HK-2 (cell line): ENCODE results near the gene CD1C.
"Not testable (repeated sequence)": the region's sequence is repeated elsewhere in the genome, so short reads cannot be mapped to it uniquely, and the experiment has no call there.

Experiments
- DNase-seq: peaks from one replicate; pipeline ENCODE4 v3.0.0-alpha.2; 2018; ENCODE audit not compliant: unreplicated experiment

The CD1C gene

DNA sequence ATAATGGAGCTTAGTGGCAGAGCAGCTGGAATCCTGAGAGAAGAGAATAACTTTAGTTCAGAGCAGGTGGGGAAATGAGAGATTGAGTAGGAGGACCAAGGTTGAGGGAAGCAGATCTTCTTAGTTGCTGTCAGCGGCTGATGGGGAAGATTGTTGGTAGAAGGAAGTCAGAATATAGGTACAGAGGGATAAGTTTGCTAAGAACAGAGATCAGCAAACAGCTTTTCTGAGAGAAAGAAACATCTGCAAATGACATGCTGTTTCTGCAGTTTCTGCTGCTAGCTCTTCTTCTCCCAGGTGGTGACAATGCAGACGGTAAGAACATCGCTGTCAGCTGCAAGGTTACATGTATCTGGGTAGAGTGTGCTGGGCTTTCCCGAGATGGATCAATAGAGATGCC is at the start of gene CD1C:
CD1C (plus strand) TSS at position 113 of the 400 bp plus-strand sequence; CDS start at position 255, 142 bp downstream.
- no peak for DNase-seq

DNA sequence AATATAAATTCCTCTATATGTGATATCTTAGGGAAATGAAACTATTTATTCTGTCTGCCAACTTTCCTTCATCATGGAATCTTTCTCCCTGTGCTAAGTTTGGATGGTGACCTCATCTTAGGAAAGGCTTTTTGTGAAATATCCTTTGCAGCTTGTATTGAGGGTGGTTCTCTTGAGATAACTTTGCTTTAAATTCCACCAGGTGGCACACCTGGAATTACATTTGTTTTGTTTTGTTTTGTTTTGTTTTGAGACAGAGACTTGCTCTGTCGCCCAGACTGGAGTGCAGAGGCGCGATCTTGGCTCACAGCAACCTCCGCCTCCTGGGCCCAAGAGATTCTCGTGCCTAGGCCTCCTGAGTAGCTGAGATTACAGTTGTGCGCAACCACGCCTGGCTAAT is 43.1 kb upstream of the CD1C start:
- no peak for DNase-seq

DNA sequence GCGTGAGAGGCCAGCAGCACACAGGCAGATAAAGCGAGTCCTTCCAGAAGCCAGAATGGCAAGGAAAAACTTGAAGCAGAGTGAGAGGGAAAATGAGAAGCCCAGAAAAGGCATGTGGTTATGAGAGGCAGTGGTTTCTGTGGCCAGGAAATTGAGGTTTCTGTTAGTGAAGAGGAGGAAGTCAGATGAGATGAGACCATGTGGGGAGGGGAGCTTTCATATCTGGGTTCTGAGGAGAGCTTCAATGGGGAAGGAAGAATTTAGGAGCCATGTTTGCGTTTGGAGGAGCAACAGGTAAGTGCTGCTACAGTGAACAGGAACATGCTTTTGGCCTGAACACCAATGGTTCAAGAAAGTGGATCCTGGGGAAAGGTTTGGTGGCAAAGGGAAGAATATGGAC is 41.6 kb upstream of the CD1C start:
- DNase-seq, result no peak

DNA sequence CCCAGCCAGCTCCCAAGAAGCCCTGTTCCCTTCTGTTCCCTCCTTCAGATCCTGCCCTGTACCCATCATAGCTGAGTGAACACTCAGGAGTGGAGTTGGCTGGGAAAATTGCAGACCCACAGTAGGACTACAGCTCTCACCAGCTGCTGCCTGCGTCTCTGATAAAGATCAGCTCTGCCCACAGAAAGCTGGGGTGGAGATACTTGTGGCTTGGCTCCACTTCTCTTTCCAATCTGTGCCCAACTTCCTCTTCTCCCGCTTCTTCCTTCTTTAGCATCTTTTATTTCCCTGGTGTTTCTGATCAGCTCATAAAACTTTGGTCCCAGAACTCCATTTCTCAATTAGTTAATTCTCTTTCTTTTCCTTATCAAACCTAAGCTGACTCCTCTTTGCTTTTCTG is 41.0 kb upstream of the CD1C start:
- no peak for DNase-seq

DNA sequence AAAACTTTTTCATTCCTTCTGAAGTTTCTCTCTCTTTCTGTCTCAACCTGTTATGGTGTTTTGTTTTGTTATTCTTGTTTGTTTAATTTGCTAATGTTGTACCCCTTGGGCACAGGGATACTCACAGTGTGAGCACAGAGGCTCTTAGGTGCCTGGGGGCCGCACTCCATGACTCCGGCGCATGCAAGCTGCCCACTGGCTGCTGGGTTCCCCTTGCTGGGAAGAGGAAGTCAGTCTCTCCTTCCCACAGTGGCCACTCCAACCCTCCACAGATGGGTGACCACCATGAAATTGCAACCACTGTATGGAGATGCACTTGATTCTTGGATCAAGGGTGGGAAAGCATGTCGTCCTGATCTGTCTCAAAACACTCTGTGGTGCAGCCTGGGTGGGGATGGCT is 40.1 kb upstream of the CD1C start:
- DNase-seq, result no peak

DNA sequence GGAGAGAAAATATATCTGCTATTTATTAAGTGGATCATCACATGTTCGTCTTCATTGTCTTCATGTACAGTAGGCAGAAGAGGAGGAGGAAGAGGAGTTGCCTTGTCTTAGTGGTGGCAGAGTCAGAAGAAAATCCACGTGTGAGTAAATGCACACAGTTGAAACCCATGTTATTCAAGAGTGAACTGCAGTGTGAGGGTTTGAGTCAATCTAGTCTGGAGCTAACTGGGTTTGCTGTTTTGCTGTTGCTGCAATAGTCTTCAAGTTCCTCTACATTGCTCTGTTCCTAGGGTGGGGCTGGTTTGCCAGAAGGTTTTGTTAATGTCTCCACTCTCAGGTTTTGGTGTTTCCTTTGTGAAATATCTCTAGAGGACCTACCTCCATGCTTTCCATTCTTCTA is 38.6 kb upstream of the CD1C start:
- no peak for DNase-seq

DNA sequence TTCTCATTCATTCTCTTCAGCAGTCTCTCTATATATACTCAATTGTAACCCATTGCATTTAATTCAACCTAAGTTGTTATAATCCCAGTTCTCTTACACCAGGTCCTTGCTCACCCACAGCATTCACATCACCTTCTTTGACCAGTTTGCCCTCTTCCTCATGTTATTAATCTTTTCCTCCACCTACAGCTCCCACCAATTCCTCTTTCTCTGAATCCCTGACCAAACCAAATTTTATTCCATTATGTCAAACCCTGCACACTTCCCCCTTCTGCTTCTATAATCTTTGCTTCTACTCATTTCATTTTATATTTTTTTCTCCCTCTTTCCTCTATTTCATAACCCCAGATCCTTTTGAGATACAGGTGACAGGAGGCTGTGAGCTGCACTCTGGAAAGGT is 34.1 kb upstream of the CD1C start:
- no peak for DNase-seq

DNA sequence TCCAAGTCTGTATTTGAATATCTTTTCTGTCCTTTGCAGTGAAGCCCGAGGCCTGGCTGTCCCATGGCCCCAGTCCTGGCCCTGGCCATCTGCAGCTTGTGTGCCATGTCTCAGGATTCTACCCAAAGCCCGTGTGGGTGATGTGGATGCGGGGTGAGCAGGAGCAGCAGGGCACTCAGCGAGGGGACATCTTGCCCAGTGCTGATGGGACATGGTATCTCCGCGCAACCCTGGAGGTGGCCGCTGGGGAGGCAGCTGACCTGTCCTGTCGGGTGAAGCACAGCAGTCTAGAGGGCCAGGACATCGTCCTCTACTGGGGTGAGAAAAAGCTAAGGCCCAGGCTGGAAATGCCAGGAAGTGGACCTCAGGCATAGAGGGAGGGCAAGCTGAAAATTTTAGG is 33.0 kb upstream of the CD1C start:
- DNase-seq, result not testable (repeated sequence)

DNA sequence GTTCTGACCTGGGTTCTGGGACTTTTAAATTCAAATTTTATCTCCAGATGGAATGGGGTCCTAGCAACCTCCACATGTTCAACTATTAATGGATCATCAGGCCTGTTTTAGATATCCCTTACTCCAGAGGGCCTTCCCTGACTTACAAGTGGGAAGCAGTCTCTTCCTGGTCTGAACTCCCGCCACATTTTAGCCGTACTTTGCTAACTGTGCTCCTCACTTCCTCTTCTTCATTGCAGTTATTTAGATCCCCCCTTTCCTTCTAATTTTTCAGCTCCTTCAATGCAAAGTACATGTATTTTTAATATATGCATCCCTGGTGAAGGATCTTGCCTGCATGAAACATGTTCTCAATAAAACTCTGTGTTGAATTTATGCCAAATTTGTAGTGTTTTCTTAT is 31.8 kb upstream of the CD1C start:
- DNase-seq, result no peak

DNA sequence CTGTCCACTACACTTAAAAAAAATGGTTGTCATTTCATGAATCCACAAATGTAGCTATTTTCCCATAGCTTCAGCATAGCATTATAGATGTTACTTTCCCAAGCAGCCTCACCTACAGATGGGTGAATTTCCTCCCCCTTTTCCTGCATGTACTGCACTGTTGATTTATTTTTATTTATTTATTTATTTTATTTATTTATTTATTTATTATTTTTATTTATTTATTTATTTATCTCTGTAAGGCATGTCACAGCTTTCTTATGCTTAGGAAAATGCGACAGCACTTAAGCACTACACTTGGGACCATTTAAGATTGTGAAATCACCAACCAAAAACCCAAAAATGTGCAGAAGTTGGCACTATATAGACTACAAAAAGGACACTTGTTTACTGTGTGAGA is 30.6 kb upstream of the CD1C start:
- no peak for DNase-seq

DNA sequence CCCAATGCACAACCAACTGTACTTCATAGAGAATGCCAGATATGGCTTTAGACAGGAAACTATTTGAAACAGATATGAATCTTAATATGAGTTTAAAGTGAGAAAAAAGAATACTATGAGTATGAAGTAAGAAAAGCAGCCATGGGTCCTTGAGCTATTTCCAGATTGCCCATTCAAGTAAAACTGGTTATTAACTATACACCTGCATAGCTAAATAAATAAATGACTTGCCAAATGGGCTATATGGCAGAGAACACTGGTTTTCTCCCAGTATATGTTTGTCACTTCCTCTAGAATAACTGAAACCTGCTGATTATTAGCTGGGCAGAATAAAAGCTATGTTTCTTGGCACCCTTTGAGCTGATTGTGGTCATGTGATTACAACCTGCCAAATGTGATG is 17.0 kb upstream of the CD1C start:
- DNase-seq, result no peak

DNA sequence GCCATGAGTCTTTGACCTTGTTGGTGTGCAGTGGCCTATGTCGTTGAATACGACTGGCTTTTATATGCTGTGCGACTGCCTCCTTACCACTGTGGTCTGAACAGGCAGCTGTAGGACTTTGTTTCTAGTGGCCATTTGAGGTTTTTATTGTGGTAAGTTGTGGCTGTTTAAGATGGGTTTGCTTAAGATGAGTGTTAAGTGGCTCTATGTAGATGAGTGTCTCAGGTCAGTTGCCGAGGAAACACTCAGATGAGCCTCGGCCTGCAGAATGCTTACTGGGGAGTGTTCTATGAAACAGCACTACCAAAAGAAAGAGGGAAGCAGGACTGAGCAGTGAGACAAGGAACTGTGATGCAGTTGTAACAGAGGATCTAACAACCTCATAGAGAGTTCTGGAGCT is 14.9 kb upstream of the CD1C start:
- DNase-seq, result no peak

DNA sequence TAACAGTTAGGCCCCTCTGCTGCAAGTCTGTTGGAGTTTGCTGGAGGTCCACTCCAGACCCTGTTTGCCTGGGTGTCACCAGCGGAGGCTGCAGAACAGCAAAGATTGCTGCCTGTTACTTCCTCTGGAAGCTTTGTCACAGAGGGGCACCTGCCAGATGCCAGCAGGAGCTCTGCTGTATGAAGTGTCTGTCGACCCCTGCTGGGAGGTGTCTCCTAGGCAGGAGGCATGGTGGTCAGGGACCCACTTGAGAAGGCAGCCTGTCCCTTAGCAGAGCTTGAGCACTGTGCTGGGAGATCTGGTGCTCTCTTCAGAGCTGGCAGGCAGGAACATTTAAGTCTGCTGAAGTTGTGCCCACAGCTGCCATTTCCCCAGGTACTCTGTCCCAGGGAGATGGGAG is 7.3 kb upstream of the CD1C start:
- DNase-seq, result not testable (repeated sequence)

DNA sequence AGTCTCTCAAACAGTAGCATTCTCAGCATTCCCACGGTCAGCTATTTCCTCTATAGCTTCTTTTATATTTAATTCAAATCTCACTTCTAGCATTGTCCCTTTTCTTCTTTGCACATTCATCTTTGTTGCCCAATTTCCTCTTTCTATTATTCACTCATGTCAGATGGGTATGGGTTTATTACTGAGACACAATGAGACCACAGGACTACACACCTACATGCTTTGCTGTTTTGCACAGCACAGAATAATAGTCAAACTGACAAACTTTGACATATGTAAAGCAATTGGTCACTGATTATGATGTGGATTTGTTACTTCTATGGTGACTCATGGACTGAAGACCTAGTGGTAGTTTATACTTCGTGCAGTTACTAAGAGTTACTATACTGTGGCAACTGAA is 5.8 kb upstream of the CD1C start:
- DNase-seq, result no peak

DNA sequence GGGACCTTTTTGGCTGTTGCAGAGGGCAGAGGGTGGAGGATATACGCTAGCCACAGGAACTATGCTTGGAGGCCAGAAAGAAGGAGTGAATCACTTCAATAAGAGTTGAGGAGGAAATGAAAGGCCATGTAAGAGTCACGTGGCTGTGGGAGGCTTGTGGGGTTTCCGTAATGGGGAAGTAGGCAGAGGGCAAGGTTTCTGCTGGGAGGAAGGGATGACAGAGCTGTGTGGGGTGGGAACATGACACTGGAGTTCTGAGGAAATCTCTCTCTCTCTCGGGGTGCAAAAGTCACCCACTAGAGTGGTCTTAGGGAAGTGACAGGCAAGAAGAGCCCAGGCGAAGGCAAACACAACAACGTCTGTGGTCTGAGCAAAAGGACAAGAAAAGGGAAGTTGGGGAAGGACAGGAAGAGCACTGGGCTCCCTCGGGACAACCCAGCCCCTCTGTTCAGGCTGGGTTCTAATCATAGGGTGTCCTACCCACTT is 3.9 kb upstream of the CD1C start:
- DNase-seq, result peak; percentile 25

DNA sequence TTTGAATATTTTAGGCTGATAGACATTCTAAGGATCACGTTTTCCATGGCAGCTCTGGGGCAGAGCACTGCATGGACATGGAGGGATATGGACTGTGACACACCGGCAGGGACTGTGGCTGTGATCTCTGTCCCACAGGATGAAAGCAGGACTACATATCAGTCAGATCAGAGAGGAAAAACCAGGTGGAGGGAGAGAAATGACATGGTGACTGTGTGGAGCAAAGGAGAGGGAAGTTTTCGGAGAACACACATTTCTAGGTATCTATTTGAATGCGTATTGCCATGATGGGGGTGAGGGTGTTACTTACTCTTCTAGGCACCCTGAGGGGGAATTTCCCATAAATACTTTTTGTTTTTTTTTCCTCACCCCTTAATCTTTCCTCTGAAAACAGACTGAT is 3.2 kb upstream of the CD1C start:
- DNase-seq, result no peak

DNA sequence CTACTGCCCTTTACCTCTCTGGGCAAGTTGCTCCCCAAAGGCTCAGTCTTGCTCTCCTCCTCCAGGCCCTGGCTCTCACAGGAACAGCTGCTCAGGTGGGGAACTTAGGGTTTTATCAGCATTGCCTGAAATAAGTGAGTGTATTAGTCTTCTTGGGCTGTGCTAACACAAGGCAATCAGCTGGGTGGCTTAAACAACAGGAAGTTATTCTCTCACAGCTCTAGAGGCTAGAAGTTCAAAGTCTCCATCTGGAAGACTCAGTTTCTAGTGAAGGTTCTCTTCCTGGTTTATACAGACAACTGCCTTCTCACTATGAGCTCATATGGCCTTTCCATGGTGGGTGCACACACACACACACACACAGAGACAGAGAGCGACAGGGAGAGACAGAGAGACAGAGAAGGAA is 2.8 kb upstream of the CD1C start:
- no peak for DNase-seq

DNA sequence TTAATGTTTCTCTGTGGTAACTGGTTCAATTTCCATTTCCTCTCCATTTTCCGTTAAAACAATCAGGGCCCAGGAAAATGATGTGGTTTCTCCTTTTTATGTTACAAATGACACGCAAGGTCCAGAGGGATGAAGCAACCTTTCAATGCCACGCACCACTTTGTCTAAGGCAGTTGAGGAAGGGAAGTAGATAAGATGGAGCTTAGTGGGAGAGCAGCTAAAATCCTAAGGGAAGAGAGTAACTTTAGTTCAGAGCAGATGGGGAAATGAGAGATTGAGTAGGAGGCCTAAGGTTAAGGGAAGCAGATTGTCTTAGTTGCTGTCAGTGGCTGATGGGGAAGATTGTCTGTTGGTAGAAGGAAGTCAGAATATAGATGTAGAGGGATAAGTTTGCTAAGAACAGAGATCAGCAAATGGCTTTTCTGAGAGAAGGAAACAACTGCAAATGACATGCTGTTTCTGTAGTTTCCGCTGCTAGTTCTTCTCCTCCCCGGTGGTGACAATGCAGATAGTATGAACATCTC is 660 bp downstream of the CD1C start:
- DNase-seq, result no peak

DNA sequence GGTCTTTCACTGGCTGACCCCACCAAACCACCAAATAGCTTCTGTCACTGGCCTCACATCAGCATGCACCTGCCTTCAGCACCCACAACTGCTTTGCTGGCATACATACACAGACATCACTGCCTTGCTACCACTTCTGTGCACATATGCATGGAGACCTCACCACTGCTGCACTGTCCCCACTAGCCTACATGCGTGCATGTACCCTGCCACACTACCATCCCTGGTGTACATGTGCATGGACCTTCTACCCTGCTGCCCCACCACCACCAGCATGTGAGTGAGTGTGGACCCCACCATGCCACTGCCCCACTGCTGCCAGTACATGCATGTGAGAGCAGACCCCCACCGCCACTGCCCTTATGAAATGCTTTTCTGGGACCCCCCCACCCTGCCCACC is 6.1 kb downstream of the CD1C start:
- DNase-seq, result no peak

DNA sequence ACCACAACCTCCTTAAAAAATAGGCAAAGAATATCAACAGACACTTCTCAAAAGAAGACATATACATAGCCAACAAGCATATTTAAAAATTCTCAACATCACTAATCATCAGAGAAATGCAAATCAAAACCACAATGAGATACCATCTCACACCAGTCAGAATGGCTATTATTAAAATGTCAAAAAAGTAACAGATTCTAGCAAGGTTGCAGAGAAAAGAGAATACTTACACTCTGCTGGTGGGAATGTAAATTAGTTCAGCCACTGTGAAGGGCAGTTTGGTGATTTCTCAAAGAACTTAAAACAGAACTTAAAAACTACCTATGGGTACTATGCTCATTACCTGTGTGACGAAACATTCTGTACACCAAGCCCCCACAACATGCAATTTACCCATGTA is 20.9 kb downstream of the CD1C start:
- no peak for DNase-seq

DNA sequence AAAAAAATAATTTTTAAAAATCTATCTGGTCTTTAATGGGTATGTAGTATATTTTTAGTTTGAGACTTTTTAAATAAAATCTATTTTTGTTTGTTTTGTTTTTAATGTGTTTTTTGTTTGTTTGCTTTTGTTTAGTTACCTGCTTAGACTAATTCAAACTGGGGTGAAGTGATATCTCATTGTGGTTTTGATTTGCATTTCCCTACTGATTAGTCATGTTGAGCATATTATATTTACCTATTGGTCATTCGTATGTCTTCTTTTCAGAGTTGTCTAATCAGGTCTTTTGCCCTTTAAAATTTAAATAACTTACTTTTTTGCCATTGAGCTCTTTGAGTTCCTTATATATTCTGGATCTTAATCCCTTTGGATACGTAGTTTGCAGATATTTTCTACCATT is 21.3 kb downstream of the CD1C start:
- DNase-seq, result no peak

DNA sequence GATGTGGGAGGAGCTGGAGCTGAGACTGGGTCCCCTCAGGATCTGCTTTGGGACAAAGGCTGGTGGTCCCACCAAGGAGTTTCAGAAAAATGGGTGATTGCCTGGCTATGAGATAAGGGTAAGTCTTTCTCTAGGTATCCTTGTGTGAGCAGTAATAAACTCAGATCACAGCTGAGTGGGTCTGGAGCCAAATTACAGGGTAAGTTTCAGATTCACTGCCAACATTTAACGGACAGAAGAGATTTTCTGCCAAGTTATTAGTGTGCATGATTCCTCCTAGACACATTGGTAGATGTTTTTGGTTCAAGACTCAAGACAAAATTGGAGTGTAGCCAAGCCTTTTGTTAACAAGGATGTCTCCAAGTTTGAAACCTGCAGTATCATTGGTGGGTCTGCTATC is 34.1 kb downstream of the CD1C start:
- DNase-seq, result no peak

DNA sequence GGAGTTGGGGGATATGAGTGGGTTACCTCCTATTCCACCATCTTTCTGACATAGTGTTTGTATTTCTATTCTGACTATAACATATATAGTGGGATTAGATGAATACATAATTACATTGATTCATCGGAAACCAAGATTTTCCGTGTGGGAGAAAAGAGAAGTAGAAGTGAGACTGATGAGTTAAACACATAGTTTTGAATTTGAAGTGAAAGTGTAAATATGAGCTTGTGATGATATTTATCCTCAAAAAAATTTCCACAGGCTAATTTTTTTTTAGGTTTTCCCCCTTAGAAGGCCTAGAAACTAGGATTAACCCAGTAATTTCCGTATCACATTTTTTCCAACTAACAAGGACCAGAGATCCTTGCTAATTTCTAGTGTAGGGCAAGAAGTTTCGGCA is 34.7 kb downstream of the CD1C start:
- no peak for DNase-seq

DNA sequence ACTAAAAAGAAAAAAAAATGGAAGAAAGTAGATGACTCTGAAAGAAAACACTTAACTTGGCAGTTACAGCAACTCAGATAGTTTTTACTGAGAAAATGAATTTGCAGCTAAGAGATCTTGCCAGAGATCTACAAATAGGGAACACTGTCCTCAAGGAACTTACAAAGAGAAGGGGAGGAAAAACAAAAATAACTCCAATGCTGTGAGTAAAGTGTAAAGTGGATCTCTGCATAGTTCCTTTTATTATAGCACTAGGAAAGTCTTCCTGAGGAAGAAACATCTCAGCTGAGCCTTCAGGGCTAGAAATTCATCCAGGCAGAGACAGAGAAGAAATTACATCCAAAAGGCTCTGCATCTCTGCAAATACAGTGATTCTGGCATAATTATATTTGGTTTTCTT is 37.8 kb downstream of the CD1C start:
- no peak for DNase-seq

DNA sequence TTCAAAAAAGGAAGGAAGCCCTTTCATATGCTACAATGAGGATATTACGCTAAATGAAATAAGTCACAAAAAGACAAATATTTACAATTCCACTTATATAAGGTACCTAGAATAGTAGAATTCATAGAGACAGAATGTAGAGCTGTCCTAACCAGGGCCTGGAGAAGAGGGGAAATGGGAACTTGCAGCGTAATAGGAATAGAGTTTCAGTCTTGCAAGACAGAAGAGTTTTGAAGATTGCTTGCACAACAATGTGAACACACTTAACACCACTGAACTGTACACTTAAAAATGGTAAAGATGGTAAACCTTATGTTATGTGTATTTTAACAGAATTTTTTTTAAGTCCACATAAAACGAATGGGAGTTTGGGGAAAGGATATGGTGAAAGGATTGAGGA is 38.7 kb downstream of the CD1C start:
- no peak for DNase-seq
